GM12873 (cell line): Measurements from ENCODE around the gene PTPRN2.

Experiments used
- TF ChIP-seq, protein P1 (sequence below): IDR thresholded peaks from 2 replicates; pipeline ENCODE4 v1.5.1; 2012; ENCODE audit warnings: low read depth, mild to moderate bottlenecking, moderate library complexity, low read length, control low read depth; ENCODE audit not compliant: insufficient read depth; ENCODE audit errors: missing control alignments

Gene PTPRN2

DNA sequence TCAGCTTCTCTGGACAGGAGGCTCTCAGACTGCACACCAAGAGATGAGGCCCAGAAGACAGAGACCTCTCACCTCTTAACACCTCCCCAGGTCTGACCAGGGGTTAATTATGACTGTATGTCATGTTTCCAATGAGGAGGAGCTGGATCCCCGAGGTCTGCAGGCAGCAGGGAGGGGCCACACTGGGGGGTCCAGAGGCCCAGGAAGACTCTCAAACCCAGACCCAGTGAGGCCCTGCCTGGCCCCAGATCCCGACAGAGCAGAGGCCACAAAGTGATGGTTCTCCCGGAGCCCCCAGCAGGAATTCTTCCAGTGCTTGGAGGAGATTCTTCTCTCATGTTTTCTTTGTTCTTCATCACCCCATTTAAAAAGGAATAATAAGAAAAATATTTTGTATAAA lies 28.8 kb downstream of the PTPRN2 start:
- TF ChIP-seq, protein P1, sequence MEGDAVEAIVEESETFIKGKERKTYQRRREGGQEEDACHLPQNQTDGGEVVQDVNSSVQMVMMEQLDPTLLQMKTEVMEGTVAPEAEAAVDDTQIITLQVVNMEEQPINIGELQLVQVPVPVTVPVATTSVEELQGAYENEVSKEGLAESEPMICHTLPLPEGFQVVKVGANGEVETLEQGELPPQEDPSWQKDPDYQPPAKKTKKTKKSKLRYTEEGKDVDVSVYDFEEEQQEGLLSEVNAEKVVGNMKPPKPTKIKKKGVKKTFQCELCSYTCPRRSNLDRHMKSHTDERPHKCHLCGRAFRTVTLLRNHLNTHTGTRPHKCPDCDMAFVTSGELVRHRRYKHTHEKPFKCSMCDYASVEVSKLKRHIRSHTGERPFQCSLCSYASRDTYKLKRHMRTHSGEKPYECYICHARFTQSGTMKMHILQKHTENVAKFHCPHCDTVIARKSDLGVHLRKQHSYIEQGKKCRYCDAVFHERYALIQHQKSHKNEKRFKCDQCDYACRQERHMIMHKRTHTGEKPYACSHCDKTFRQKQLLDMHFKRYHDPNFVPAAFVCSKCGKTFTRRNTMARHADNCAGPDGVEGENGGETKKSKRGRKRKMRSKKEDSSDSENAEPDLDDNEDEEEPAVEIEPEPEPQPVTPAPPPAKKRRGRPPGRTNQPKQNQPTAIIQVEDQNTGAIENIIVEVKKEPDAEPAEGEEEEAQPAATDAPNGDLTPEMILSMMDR, result no peak

DNA sequence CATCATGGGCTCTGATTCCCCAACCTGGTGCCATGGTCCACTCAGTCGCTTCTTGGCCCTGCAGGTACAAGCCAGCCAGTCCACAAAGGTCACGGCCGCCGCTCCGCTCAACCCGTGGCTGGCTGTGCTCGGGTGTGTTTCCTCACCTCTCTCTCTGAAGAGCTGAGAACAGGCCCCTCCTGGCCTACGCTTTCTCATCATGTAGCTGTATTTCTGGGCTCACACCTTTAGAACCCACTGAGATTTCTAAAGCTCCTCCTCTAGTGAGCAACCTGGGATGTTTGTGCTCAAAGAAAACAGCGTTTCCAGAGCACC lies 30.2 kb downstream of the PTPRN2 start:
- TF ChIP-seq, protein P1, result no peak

DNA sequence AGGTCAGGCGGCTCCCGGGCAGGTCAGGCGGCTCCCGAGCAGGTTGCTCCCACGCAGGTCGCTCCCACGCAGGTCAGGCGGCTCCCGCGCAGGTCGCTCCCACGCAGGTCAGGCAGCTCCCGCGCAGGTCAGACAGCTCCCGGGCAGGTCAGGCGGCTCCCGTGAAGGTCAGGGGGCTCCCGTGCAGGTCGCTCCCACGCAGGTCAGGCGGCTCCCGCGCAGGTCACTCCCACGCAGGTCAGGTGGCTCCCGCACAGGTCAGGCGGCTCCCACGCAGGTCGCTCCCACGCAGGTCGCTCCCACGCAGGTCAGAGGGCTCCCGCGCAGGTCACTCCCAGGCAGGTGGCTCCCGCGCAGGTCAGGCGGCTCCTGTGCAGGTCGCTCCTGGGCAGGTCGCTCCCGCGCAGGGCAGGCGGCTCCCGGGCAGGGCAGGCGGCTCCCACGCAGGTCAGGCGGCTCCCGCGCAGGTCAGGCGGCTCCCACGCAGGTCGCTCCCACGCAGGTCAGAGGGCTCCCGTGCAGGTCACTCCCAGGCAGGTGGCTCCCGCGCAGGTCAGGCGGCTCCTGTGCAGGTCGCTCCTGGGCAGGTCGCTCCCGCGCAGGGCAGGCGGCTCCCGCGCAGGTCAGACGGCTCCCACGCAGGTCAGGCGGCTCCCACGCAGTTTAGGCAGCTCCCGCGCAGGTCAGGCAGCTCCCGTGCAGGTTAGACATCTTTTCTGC lies 30.7 kb downstream of the PTPRN2 start:
- TF ChIP-seq, protein P1, result no peak

DNA sequence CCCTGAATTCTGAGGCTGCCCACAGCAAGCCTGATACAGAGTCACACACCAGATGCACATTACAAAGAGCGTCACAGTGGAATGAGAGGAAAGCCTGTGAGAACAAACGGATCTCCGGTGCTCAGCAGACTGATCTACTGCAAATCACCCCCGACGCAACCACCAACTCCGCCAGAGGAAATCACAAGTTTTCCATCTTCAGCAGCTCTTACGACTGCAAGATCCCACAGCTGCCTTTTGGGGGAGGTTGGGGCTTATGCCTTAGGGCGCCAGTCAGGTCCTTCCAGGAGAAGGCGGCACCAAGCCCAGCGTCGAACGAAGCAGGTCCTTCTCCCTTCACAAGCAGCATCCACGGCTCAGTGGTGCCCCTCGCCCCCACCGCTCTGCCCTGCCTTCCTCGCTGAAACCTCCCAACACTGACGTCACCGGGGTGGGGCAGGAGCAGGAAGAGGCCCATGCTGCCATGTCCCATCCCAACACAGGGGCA lies 32.5 kb downstream of the PTPRN2 start:
- TF ChIP-seq, protein P1, result no peak

DNA sequence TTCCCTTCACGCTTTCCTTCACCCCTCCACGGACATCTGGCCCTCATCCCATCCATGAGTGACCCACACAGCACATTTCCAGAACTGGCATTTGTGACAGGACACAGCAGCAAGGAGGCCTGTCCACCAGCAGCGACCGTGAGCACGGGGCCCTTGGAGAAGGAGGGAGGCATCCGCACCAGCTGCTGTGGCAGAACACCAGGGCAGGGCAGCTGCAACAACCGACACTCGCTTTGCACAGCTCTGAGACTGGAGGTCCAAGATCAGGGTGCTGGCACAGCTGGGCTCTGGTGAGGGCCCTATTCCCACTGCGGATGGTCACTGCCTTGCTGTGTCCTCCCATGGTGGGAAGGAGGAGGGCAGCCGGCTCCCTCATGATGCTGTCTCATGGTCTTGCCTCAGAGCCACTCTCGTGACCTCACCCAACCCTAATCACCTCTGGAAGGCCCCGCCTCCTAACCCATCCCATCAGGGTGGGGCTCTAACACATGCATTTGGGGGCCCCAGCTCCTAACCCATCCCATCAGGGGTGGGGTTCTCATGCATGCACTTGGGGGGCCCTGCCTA lies 36.7 kb downstream of the PTPRN2 start:
- TF ChIP-seq, protein P1, result no peak

DNA sequence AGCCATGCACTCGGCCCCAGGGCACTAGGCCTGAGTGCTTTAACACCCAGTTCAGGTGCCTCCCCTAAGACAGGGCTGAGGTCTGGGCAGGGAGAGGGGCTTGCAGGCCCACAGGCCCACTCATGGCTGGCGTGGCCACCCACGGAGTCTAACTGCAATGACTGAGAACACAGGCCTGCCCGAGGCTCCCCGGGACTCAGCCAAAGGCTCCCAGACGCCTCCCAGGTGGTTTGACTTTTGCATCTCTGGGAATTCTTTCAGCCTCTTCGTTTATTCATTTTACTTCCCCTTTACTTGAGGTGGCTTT lies 37.3 kb downstream of the PTPRN2 start:
- TF ChIP-seq, protein P1, result no peak

DNA sequence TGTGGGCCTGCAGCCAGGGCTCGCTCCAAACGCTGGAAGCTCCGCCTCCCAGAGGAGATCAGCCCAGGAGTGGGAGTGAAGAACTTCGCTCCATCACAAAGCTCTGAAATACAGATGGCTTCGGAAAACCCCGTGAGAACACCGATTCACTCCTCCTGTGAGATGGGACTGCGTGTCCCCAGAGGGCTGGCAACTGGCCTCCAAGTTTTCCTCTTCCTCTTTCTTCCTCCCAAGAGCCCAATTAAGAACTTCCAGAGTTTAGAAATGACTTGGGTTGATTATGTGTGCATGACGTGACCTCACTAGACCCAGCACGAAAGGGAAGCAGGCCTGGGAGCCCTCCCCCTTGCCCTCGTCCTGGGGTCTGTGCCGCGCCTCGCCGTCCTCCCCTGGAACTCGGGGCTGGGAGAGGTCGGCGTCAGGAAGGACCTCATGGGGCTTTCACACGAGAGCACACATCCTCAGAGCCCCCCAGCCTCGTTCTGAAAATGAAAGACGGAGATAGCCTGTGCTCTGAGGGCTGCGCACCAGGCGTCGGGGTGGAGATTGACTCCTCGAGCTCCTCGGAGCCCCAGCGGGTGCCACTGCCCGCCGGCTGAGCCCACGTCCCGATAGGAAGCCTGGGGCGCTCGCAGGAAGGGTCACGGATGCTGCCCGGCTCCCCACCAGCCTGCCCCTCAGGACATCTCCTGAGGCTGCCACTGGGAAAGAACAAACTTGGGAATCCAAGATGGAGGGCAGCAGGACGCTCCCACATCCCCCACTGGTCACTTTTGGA lies 37.8 kb downstream of the PTPRN2 start:
- TF ChIP-seq, protein P1, result no peak
